AG09319 (cell line): ENCODE results near the gene THSD4.
"Not testable (repeated sequence)": the region's sequence is repeated elsewhere in the genome, so short reads cannot be mapped to it uniquely, and the experiment has no call there.

Experiments
- DNase-seq: peaks from one replicate; pipeline ENCODE4 v3.0.0-alpha.2; 2010; ENCODE audit warnings: low read depth; ENCODE audit errors: extremely low read depth
- TF ChIP-seq, protein P1 (sequence below): IDR thresholded peaks from 2 replicates; pipeline ENCODE4 v1.5.1; 2011; ENCODE audit warnings: low read depth, mild to moderate bottlenecking, inconsistent platforms, low read length, moderate library complexity

Gene THSD4

DNA sequence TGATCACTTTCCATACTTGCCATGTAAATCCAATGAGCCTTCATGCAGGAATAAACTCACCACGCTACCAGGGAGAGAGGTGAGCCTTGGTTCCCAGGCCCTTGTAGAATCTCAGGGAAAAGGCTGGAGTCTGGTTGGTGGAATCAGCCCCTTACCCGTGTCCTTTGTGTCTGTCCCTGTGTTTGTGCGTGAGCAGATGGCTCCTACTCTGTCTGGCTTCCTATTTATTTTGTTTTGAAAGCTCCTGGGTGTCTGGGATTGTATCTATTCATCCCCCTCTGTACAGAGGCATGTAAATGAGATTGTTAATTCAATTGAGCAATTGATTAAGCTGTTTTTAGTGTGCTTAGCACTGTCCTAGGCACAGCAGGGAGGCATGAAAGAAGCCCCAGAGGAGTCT is 278.1 kb downstream of the THSD4 start:
- DNase-seq, result no peak

DNA sequence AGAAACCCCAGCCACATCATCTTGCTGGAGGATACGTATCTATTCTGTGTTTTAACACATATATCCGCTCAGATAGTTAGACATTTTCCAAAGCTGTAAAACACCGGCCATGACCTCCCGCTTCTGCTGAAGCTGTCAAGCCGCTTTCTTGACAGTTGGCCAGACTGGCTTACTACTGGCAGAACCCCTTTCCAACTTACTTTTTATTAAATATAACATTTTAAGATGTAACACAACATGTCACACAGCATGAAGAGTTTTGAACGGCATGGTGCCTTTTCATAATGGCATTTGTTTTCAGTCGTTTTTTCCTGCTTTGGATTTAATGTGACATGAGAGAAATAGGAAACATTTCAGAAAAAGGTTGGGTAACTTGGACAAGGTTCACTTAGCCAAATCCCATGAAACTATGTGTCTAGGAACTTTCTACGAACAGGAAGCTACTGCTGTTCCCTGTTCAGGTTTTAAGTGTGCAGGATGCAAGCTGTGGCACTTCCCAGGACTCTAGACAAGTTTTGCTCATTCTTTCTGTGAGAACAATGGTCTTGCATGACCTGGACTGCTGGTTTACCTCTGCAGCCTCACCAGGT is 281.4 kb downstream of the THSD4 start:
- DNase-seq, result no peak
- TF ChIP-seq, protein P1, sequence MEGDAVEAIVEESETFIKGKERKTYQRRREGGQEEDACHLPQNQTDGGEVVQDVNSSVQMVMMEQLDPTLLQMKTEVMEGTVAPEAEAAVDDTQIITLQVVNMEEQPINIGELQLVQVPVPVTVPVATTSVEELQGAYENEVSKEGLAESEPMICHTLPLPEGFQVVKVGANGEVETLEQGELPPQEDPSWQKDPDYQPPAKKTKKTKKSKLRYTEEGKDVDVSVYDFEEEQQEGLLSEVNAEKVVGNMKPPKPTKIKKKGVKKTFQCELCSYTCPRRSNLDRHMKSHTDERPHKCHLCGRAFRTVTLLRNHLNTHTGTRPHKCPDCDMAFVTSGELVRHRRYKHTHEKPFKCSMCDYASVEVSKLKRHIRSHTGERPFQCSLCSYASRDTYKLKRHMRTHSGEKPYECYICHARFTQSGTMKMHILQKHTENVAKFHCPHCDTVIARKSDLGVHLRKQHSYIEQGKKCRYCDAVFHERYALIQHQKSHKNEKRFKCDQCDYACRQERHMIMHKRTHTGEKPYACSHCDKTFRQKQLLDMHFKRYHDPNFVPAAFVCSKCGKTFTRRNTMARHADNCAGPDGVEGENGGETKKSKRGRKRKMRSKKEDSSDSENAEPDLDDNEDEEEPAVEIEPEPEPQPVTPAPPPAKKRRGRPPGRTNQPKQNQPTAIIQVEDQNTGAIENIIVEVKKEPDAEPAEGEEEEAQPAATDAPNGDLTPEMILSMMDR, result no peak

More for the DNA sequence above, 278.1 kb downstream of the THSD4 start:
- TF ChIP-seq, protein P1, result no peak

DNA sequence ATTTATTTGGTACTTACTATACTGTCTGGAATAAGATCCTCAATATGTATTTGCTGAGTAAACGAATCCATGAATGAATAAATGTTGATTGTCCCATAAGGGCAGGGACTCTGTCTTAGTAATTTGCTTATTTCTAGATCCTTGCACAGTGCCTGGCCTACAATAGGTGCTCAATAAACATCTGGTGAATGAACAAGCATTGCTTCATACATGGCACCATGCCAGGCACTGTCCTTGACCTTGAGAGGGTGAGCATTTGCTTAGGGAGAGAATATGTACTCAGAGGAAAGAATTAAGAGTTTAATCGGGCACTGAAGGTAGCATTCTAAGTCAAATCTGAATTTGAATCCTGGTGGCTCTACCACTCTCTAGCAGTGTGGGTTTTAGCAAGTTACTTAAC is 282.1 kb downstream of the THSD4 start:
- DNase-seq, result no peak
- TF ChIP-seq, protein P1, result no peak

DNA sequence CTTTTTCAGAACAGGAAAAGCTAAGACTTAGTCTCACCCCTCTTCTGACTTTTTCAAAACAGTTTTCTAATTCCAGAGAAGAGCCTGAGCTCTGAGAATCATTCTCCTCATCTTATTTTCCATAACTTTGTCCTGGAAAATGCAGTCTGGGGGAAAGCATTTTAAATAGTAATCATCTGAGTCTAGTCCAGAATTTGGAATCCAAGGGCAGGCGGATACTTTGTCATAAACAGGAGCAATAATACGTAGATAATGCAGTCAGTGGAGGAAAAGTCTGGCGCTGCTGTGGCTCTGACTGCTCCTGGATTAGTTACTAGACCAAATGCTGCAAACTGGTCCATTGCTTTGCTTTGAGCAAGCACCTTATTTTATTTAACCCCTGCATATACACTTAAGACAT is 285.0 kb downstream of the THSD4 start:
- TF ChIP-seq, protein P1, result no peak
- no peak for DNase-seq

DNA sequence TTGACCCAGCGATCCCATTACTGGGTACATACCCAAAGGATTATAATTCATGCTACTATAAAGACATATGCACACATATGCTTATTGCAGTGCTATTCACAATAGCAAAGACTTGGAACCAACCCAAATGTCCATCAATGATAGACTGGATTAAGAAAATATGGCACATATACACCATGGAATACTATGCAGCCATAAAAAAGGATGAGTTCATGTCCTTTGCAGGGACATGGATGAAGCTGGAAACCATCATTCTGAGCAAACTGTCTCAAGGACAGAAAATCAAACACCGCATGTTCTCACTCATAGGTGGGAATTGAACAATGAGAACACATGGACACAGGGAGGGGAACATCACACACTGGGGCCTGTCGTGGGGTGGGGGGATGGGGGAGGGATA is 286.5 kb downstream of the THSD4 start:
- not testable (repeated sequence) for DNase-seq

DNA sequence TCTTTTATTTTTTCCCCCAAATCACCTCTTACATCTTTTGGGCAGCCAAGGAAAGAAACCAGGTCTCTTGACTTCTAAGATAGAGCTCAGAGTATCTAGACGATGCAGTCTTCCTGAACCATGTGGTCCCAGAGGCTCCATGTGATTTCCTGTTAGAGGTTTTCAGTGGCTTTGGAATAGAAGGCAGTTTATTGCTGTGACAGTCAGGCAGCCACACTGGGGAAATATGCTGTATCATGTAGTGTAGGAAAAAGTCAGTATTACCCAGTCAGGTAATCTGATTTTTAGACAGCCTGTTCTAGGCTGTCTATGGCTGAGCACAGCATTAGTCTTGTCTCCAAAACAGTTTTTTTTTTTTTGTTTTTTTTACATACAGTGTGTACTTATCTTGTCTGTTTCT is 294.3 kb downstream of the THSD4 start:
- no peak for DNase-seq
- TF ChIP-seq, protein P1, result no peak

DNA sequence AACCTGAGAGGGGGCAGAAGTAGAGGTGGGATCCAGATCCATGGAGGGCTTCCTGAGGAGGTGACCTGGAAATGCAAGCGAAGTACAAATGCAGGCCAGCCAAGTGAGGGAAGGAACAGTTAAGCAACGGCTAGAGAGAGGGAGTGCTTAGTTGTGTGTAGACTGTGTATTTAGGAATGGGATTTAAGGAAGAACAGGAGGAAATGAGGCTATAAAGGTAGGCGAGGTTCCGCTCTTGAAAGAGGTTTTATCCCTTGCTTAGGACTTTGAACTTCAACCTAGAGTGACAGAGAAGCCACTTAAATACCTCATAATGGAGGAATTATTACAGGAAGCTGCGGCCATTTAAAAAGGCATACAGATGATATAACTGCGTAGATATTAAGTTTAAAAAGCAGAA is 295.1 kb downstream of the THSD4 start:
- TF ChIP-seq, protein P1, result no peak
- no peak for DNase-seq
